NCI-H510A treated with DMSO at 0.1 percent for 48 hours (cell line): ENCODE results near the gene UTP4.
A peak's percentile ranks its signal among the peaks of the same experiment; 100 is the strongest.
"Not testable (repeated sequence)": the region's sequence is repeated elsewhere in the genome, so short reads cannot be mapped to it uniquely, and the experiment has no call there.

Experiments
- DNase-seq: peaks from one replicate; lab custom pipeline; 2025; lab: John Stamatoyannopoulos, UW

Gene UTP4

GRCh38 chr16:69131167-69131838 is 1.1 kb upstream of the UTP4 start:
- DNase-seq, result no peak

DNA sequence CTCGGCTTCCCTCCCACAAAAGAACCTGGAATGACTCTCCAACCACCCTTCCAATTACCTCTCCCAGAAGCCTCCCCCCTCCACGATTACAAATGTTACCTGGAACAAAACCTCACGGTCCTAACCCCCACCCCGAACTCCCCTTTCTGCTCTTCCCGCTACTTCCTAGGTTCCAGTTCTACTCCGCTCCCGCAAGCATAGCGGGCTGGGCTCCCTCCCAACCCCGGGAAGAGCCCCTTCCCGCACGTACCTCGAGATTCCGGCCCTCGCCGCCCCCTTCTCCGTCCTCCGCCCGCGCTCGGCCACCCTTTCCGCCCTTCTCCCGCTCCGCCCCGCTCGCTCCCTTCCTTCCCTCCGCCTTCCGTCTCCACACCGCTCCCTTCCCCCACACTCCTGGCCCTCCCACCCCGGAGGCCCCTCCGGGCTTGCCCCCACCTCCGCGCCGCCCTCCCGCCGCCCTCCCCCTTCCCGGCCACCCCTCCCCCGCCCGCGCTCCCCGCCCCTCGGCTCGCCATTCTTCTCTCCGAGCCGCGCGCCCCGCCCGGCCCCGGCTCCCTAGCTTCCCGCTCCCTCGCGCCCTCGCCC is 518 bp upstream of the UTP4 start:
- peak; percentile 42 for DNase-seq

- DNase-seq, result no peak
Measured at GRCh38 chr16:69133373-69133954, 1.0 kb downstream of the UTP4 start.

DNA sequence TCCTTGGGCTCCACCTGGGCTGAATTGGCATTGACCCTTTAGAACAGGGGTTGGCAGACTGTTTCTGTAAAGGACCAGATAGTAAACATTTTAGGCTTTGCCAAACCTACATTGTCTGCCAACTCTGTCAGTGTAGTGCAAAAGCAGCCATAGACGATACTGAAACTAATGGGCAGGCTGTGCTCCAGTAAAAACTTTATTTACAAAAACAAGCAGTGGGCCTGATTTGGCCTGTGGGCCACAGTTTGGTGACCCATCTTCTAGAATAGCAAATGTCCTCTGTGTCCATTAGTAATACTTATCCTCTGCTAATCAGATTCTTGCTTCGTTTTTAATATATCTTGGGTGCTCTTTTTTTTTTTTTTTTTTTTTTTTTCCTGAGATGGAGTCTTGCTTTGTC is 6.2 kb downstream of the UTP4 start:
- no peak for DNase-seq

DNA sequence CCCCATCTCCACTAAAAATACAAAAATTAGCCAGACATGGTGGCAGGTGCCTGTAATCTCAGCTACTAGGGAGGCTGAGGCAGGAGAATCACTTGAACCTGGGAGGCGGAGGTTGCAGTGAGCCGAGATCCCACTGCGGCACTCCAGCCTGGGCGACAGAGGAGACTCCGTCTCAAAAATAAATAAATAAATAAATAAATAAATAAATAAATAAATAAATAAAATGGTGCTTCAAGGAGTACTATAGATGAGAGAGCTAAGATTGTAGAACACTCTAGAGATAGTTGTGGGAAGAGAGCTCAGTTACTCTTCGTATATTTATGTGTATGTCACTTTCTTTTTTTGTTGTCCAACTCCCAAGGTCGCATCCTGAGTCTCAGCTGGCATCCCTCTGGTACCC is 7.0 kb downstream of the UTP4 start:
- not testable (repeated sequence) for DNase-seq

DNA sequence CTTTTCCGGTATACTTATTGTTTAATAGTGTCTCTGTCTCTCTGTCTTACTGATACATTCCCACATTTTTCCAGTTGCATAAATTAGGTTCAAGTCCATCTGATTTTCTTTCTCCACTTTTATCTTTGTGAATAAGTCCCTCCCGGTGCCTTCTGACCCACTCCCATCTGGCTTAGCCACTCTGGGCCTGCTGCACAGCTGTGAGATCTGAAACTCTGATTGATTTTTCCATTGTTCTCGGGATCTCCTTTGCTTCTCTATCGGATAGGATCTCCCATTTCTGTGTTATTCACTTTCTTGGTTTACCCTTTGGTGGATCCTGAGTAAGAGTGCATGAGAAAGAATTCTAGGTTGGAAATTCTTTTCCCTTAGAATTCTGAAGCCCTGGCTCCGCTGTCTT is 8.6 kb downstream of the UTP4 start:
- DNase-seq, result no peak

- no peak for DNase-seq
Measured at GRCh38 chr16:69141936-69142335, 9.5 kb downstream of the UTP4 start.

DNA sequence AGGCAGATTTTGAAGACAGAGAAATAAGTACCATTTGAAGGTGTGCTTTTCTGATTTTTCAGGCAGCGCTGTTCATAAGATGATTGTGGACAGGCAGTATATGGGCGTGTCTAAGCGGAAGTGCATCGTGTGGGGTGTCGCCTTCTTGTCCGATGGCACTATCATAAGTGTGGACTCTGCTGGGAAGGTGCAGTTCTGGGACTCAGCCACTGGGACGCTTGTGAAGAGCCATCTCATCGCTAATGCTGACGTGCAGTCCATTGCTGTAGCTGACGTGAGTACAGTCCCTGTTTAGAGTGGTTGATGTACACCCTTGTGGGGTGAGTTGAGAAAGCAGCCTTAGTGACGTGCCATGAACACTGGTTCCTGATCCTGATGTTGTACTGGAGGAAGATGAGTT is 10.7 kb downstream of the UTP4 start:
- DNase-seq, result no peak

DNA sequence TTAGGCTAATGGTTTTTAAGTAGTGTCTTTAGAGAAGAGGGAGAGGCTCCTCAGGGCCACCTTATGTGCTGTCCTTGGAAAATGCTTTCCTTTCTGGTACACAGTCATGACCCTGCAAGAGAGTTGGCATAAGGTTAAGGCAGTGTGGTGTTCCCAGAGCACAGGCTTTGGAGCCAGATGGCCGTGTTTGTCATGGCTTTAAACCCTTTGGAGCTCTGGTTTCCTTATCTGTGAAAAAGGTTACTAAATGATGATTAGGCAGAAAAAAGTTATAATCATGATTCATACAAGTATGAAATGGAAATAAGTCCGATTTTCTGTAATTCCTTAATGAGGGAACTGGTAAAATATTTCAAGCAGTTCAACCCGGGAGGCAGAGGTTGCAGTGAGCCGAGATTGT is 13.2 kb downstream of the UTP4 start:
- DNase-seq, result no peak

DNA sequence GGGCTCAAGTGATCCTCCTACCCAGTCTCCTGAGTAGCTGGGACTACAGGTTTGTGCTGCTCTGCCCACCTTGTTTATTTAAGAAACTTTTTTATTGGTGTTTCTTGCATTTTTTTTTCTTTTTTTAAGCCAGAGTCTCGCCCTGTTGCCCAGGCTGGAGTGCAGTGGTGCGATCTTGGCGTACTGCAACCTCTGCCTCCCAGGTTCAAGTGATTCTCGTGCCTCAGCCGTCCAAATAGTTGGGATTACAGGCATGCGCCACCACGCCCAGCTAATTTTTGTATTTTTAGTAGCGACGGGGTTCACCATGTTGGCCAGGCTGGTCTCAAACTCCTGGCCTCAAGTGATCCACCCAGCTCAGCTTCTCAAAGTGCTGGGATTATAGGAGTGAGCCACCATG is 17.2 kb downstream of the UTP4 start:
- DNase-seq, result not testable (repeated sequence)

DNA sequence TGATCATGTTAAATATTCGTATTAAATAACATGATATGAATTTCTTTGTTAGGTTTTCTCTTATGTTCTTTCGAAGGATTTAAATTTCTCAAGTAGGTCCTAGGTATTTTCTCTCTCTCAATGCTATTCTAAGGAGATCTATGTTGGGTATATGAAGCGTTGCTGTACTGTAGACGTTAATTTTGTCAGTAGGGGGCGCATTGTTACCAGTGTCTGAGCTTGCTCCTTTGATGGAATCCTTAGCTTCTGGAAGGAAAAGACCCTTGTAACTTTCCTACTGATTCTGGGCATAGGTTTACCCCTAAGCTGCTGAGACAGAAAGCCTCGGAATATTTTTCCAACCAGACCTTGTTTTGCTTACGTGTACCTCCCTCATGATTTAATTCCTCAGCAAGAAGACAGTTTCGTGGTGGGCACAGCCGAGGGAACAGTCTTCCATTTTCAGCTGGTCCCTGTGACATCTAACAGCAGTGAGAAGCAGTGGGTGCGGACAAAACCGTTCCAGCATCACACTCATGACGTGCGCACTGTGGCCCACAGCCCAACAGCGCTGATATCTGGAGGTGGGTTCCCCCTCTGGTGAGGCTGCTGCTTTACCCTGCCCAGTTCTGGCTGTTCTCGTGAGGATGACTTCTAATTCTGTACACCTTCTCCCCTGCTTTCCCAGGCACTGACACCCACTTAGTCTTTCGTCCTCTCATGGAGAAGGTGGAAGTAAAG is 17.9 kb downstream of the UTP4 start:
- DNase-seq, result peak; percentile 36

DNA sequence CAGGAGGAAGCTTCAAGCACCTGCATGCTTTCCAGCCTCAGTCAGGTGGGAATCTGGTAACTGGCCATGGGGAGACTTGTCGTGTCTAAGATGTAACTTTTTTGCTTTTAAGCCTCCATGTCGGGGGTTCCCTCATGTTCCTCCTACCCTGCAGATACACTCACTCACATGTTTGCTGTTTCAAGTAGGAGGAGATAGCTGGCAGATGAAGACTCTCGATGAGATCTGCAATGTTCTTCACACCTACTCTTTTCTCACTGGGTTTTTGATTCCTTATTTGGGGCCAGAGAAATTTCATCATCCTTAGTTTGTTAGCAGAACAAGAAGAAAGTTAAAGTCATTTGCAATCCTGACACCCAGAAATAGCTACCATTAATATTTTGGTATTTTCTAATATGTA is 24.7 kb downstream of the UTP4 start:
- DNase-seq, result no peak

DNA sequence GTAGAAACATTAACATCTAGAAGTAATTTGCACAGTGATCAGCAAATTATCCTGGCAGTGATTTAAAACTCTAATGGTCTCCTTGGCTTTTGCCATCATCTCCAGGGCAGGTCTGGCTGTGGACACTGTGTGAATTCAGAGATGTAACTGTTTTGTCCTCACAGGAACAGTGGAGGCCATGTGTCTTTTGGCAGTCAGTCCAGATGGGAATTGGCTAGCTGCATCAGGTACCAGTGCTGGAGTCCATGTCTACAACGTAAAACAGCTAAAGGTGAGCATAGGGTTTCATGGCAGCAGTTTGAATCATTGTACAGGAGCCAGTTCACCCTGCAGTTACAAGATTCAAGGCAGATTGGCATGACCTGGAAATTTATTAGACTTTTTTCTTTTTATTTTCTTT is 27.7 kb downstream of the UTP4 start:
- no peak for DNase-seq

GRCh38 chr16:69165584-69165983 is 33.1 kb downstream of the UTP4 start:
- DNase-seq, result no peak

- DNase-seq, result no peak
Measured at GRCh38 chr16:69166221-69166833, 33.9 kb downstream of the UTP4 start.

- no peak for DNase-seq
Measured at GRCh38 chr16:69166946-69167930, 34.8 kb downstream of the UTP4 start.

GRCh38 chr16:69169051-69169450 is 36.6 kb downstream of the UTP4 start:
- DNase-seq, result no peak

DNA sequence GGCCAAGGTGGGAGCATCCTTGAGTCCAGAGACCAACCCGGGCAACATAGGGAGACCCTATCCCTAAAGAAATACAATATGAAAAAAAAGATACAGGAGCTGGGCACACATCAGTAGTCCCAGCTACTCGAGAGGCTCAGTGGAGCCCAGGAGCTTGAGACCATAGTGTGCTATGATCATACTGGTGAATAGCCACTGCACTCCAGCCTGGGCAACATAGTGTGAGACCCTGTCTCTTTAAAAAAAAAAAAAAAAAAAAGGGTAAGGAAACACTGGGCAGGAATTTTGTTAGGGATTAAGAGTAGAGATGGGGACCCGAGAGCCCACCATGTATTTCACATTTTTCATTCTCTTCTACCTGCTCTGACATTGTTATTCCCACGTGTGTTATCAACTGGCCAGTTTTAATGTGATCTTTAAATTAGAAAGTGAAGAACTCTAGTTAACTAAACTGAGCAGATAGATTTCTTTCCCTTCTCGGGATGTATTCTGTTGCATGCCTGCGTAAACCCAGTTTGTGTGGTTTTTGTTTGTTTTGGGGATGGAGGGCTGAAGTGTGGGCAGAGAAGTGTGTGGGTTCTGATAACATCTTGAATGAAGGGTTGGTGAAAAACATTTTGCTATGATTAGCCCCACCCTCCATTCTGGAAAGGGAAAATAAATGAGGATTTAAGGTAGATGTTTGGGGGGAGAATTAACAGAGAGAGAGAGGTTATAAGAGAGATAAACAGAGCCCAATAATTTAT is 37.3 kb downstream of the UTP4 start:
- DNase-seq, result no peak

DNA sequence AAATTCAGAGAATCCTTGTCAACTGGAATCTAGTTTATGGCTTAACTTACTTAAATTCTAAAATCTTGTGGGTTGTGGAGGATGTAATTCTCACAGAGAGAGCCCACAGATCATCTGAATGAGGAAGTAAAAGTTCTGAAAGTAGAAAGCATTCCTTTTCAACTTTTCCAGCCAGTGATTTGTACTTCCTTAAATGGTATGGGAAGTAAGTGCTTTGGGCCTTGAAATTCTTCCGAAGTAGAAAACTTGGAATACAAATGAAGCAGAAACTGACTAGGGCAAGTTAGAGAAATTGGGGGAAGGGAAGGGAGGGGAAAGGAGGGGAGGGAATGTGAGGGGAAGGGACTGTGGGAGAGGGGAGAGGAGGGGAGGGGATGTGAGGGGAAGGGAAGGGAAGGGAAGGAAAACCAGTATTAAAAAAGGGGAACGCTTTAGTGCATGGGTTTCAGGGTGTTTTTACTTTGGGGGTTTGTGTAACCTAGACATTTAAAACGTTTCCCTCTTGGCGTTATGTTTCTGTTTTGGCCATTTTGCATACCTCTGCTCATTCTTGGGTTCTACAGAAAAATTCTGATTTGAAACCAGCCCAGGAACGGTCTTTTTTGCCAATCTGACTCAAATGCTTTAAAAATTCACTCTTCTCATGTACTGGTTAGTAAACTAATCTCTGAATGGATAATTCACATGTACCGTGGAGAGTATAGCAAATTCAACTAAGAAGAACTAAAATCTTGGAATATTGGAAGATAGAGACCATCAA is 39.1 kb downstream of the UTP4 start:
- no peak for DNase-seq
